Hepatocyte (in vitro differentiated cells): ENCODE data around the gene PHF11. TPM values are rescaled to one million over a fixed set of nuclear protein-coding genes. Genes with fewer than 3 reads are reported as not detected.

Experiments
- DNase-seq: peaks from one replicate; pipeline ENCODE4 v3.0.0-alpha.2; 2016; ENCODE audit warnings: low spot score
- H2AFZ ChIP-seq: fragments of 200-600 bp; sonication (generic); 2 replicates; pipeline ENCODE4 v1.6.0; 2016; ENCODE audit warnings: antibody characterized with exemption, mild to moderate bottlenecking
- H3K27ac ChIP-seq: fragments of 200-600 bp; sonication (generic); 2 replicates; pipeline ENCODE4 v1.5.1; 2016; ENCODE audit warnings: mild to moderate bottlenecking
- H3K27me3 ChIP-seq: fragments of 200-600 bp; sonication (generic); 2 replicates; pipeline ENCODE4 v1.6.1; 2016
- H3K36me3 ChIP-seq: fragments of 200-600 bp; sonication (generic); replicated peaks from 2 replicates; pipeline ENCODE4 v1.5.1; 2016; ENCODE audit warnings: low read depth; ENCODE audit not compliant: insufficient read depth
- H3K4me1 ChIP-seq: fragments of 200-600 bp; sonication (generic); 2 replicates; pipeline ENCODE4 v1.5.1; 2016; ENCODE audit warnings: mild to moderate bottlenecking, moderate library complexity; ENCODE audit not compliant: insufficient read depth
- H3K4me2 ChIP-seq: fragments of 200-600 bp; sonication (generic); 2 replicates; pipeline ENCODE4 v1.6.0; 2016
- H3K4me3 ChIP-seq: fragments of 200-600 bp; sonication (generic); 2 replicates; pipeline ENCODE4 v1.5.1; 2016; ENCODE audit warnings: mild to moderate bottlenecking
- H3K79me2 ChIP-seq: fragments of 200-600 bp; sonication (generic); 2 replicates; pipeline ENCODE4 v1.6.0; 2017; ENCODE audit warnings: mild to moderate bottlenecking
- H3K9me2 ChIP-seq: fragments of 200-600 bp; sonication (generic); replicated peaks from 2 replicates; pipeline ENCODE4 v1.6.0; 2017; ENCODE audit warnings: mild to moderate bottlenecking; ENCODE audit not compliant: insufficient read depth
- H3K9me3 ChIP-seq: fragments of 200-600 bp; sonication (generic); 2 replicates; pipeline ENCODE4 v1.5.1; 2016; ENCODE audit warnings: low read depth, mild to moderate bottlenecking
- H4K20me1 ChIP-seq: fragments of 200-600 bp; sonication (generic); 2 replicates; pipeline ENCODE4 v1.6.0; 2016; ENCODE audit warnings: mild to moderate bottlenecking; ENCODE audit not compliant: insufficient read depth, poor library complexity, severe bottlenecking
- CTCF ChIP-seq: fragments of 200-600 bp; sonication (generic); IDR thresholded peaks from 2 replicates; pipeline ENCODE4 v1.5.1; 2016; ENCODE audit warnings: antibody characterized with exemption, mild to moderate bottlenecking; ENCODE audit not compliant: poor library complexity
- EZH2 ChIP-seq: fragments of 200-600 bp; sonication (generic); IDR thresholded peaks from 2 replicates; pipeline ENCODE4 v1.6.1; 2016; ENCODE audit warnings: antibody characterized with exemption, mild to moderate bottlenecking, borderline replicate concordance
- EZH2phosphoT487 ChIP-seq: fragments of 200-600 bp; sonication (generic); IDR thresholded peaks from one replicate; pipeline ENCODE4 v1.6.1; 2018; ENCODE audit warnings: antibody characterized with exemption, mild to moderate bottlenecking, low read depth, moderate library complexity; ENCODE audit not compliant: unreplicated experiment, severe bottlenecking
- WGBS: methylation state at CpG from one replicate; pipeline ENCODE4 v1.1.6; 2016; ENCODE audit warnings: low lambda C conversion rate; ENCODE audit errors: missing lambda C conversion rate; 5-methylcytosine and 5-hydroxymethylcytosine counted together
- polyA plus RNA-seq: library from polyadenylated mRNA; unstranded; fragments of >200 nt; fragmentation: Nextera tagmentation; extraction: Ambion mirVana; gene quantifications from 2 replicates; pipeline ENCODE4 v1.2.1, GENCODE V29; 2016
- total RNA-seq: library from RNA; depleted of rRNA; stranded (reverse); fragments of >200 nt; gene quantifications from 2 replicates; pipeline ENCODE4 v1.2.3, GENCODE V29; 2014

Gene PHF11
- total and polyA plus RNA-seq, 2 experiments from 2014 or later, result 14.4 to 17.7 TPM

GRCh38 chr13:49454388-49455006 lies 41.3 kb upstream of the PHF11 start:
- Histone ChIP-seq H3K79me2 (peaks cover 22% of the 10 kb centered on the region), H3K4me2 (peak overlapping the region; percentile 51), H3K4me1 (peaks cover 9% of the 10 kb centered on the region), H3K27ac (no peak overlapping the region), H3K36me3 (no peaks in the 10 kb centered on the region), H3K9me2 (no peaks in the 10 kb centered on the region), H4K20me1 (no peaks in the 10 kb centered on the region), H3K9me3 (no peaks in the 10 kb centered on the region), H3K4me3 (no peak overlapping the region), H2AFZ (no peak overlapping the region), H3K27me3 (no peaks in the 10 kb centered on the region)
- WGBS, result 65% methylated on average over 4 of the region's 4 CpGs
- TF ChIP-seq CTCF, result no peak
- TF ChIP-seq EZH2phosphoT487, result no peak
- no peak for TF ChIP-seq EZH2
- DNase-seq, result no peak

DNA sequence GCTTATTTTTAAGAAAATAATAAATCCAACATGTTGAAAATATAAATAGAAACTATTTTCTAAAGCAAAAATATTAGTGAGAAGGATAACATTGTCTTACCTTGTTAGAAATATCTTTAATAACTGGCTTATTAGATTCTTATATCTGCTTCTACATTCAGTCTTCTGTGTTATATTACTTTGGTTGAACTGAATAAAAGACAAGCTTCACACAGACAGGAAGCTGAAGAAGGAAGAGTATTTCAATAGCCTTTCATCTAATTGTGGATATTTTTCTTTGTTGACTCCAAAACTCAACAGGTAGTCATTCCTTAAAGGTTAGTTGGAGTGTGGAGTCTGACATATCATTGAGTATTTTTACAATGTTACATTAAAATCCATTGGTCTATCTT lies 40.8 kb upstream of the PHF11 start:
- TF ChIP-seq CTCF (no peak), EZH2 (no peak), EZH2phosphoT487 (no peak)
- Histone ChIP-seq H3K4me1 (peaks cover 9% of the 10 kb centered on the region), H4K20me1 (no peaks in the 10 kb centered on the region), H3K27me3 (no peaks in the 10 kb centered on the region), H3K4me2 (peak overlapping the region; percentile 51), H3K27ac (no peak overlapping the region), H3K9me2 (no peaks in the 10 kb centered on the region), H3K4me3 (no peak overlapping the region), H2AFZ (no peak overlapping the region), H3K9me3 (no peaks in the 10 kb centered on the region), H3K79me2 (peaks cover 17% of the 10 kb centered on the region), H3K36me3 (no peaks in the 10 kb centered on the region)
- DNase-seq, result no peak

DNA sequence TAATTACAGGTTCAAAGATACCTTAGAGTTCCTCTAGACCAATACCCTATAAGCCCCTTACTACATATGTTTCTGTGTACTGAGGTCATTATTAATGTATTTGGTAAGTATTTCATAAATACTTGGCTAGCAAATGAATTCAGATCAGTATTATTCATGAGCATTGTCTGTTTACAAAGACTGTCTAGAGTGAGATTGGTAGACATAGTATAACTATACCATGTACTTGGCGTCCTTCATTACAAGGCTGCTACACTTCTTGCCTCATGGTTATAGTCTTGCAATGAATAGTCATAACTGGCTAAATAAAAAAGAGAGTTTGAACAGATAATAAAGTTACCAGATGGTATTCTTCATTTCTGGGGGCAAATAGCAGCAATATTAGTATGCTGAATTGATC lies 39.6 kb upstream of the PHF11 start:
- no peaks in the 10 kb centered on the region for H3K9me2 ChIP-seq
- no peak for DNase-seq
- no peaks in the 10 kb centered on the region for H3K27me3 ChIP-seq
- no peak overlapping the region for H3K4me3 ChIP-seq
- no peak overlapping the region for H3K27ac ChIP-seq
- no peaks in the 10 kb centered on the region for H3K36me3 ChIP-seq
- TF ChIP-seq EZH2phosphoT487, result no peak
- no peak for TF ChIP-seq CTCF
- TF ChIP-seq EZH2, result no peak
- 100% methylated on average over 1 of the region's 1 CpG for WGBS
- no peak overlapping the region for H2AFZ ChIP-seq
- peaks cover 8% of the 10 kb centered on the region for H3K79me2 ChIP-seq
- no peaks in the 10 kb centered on the region for H4K20me1 ChIP-seq
- no peaks in the 10 kb centered on the region for H3K9me3 ChIP-seq
- H3K4me2 ChIP-seq, result no peak overlapping the region
- peaks cover 9% of the 10 kb centered on the region for H3K4me1 ChIP-seq
